Skeletal muscle cell (primary cell): ENCODE results near the gene GTF3C4.

Source experiments
- DNase-seq: peaks from one replicate; pipeline ENCODE4 v3.0.0-alpha.2; 2010; ENCODE audit warnings: low read depth
- H3K4me3 ChIP-seq: 2 replicates; pipeline ENCODE4 v1.5.1; 2011; ENCODE audit warnings: low read depth, mild to moderate bottlenecking, control low read depth, low read length, moderate library complexity

The GTF3C4 gene

GRCh38 chr9:132726576-132727130 lies 56.4 kb downstream of the GTF3C4 start:
- DNase-seq: no peak
- no peak overlapping the region for H3K4me3 ChIP-seq

- DNase-seq: no peak
- no peak overlapping the region for H3K4me3 ChIP-seq
Measured at GRCh38 chr9:132728071-132728470, 57.8 kb downstream of the GTF3C4 start.

GRCh38 chr9:132728497-132728896 lies 58.2 kb downstream of the GTF3C4 start:
- H3K4me3 ChIP-seq: no peak overlapping the region
- no peak for DNase-seq

GRCh38 chr9:132729235-132729890 lies 59.1 kb downstream of the GTF3C4 start:
- no peak for DNase-seq

GRCh38 chr9:132730054-132731033 lies 60.1 kb downstream of the GTF3C4 start:
- no peak for DNase-seq
- H3K4me3 ChIP-seq: no peak overlapping the region

More at GRCh38 chr9:132729235-132729890, 59.1 kb downstream of the GTF3C4 start:
- no peak overlapping the region for H3K4me3 ChIP-seq

- H3K4me3 ChIP-seq: no peak overlapping the region
- no peak for DNase-seq
Measured at GRCh38 chr9:132731230-132731629, 61.0 kb downstream of the GTF3C4 start.

GRCh38 chr9:132732326-132733259 lies 62.3 kb downstream of the GTF3C4 start:
- H3K4me3 ChIP-seq: no peak overlapping the region

GRCh38 chr9:132733260-132733815 lies 63.1 kb downstream of the GTF3C4 start:
- H3K4me3 ChIP-seq: no peak overlapping the region
- DNase-seq: no peak

More at GRCh38 chr9:132732326-132733259, 62.3 kb downstream of the GTF3C4 start:
- no peak for DNase-seq

GRCh38 chr9:132739710-132740310 lies 69.5 kb downstream of the GTF3C4 start:
- H3K4me3 ChIP-seq: no peak overlapping the region

GRCh38 chr9:132740526-132741309 lies 70.5 kb downstream of the GTF3C4 start:
- no peak for DNase-seq
- no peak overlapping the region for H3K4me3 ChIP-seq

More at GRCh38 chr9:132739710-132740310, 69.5 kb downstream of the GTF3C4 start:
- DNase-seq: no peak

GRCh38 chr9:132742821-132743311 lies 72.6 kb downstream of the GTF3C4 start:
- DNase-seq: no peak
- no peak overlapping the region for H3K4me3 ChIP-seq

- no peak for DNase-seq
- no peak overlapping the region for H3K4me3 ChIP-seq
Measured at GRCh38 chr9:132743931-132744479, 73.7 kb downstream of the GTF3C4 start.
